Measurements from ENCODE around the gene SMARCAD1. TPM values are rescaled to one million over a fixed set of nuclear protein-coding genes. Genes with fewer than 3 reads are reported as not detected.
A peak's percentile ranks its signal among the peaks of the same experiment; 100 is the strongest.

SMARCAD1 gene
- total RNA-seq, 1 experiment from 2014 or later, result 57.1 TPM

DNA sequence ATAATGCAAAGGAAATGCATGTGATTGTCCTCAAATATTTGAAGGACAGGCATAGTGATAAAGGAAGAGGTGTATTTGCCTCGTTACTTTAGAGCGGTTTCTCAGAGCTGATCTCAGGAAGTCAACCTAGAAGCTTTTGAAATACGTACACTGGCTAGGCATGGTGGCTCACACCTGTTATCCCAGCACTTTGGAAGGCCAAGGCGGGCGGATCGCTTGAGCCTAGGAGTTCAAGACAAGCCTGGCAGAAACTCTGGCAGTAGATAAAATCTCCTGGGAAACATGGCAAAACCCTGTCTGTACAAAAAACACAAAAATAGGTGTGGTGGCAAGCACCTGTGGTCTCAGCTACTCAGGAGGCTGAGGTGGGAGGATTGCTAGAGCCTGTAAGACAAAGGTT lies 24.9 kb downstream of the SMARCAD1 start:
- peaks cover 2% of the 10 kb centered on the region for H3K79me1 ChIP-seq (ENCODE audit: insufficient read depth, low read depth, low read length, poor library complexity, severe bottlenecking)
- H2AFZ ChIP-seq (ENCODE audit: low read length), result no peak overlapping the region
- H3K27me3 Mint-ChIP-seq (ENCODE audit: low read depth), result no peaks in the 10 kb centered on the region
- H4K91ac ChIP-seq (ENCODE audit: insufficient read length, low read depth, low read length), result no peak overlapping the region
- no peak overlapping the region for H3K18ac ChIP-seq (ENCODE audit: insufficient read length, low read depth, low read length)
- no peaks in the 10 kb centered on the region for H3K9me3 ChIP-seq (ENCODE audit: control insufficient read depth, low read depth, low read length)
- no peaks in the 10 kb centered on the region for H3K4me1 ChIP-seq (ENCODE audit: insufficient read depth, low read length)
- H3K9ac ChIP-seq (ENCODE audit: extremely low read depth, insufficient read length, low read length), result no peak overlapping the region
- TF ChIP-seq, protein P1, sequence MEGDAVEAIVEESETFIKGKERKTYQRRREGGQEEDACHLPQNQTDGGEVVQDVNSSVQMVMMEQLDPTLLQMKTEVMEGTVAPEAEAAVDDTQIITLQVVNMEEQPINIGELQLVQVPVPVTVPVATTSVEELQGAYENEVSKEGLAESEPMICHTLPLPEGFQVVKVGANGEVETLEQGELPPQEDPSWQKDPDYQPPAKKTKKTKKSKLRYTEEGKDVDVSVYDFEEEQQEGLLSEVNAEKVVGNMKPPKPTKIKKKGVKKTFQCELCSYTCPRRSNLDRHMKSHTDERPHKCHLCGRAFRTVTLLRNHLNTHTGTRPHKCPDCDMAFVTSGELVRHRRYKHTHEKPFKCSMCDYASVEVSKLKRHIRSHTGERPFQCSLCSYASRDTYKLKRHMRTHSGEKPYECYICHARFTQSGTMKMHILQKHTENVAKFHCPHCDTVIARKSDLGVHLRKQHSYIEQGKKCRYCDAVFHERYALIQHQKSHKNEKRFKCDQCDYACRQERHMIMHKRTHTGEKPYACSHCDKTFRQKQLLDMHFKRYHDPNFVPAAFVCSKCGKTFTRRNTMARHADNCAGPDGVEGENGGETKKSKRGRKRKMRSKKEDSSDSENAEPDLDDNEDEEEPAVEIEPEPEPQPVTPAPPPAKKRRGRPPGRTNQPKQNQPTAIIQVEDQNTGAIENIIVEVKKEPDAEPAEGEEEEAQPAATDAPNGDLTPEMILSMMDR (conservative IDR thresholded peaks at IDR 0.05), result no peak
- H4K5ac ChIP-seq (ENCODE audit: insufficient read length, low read depth, low read length), result no peak overlapping the region
- no peak overlapping the region for H3K4me3 Mint-ChIP-seq
- no peak overlapping the region for H3K4ac ChIP-seq (ENCODE audit: low read depth, low read length)
- no peak overlapping the region for H4K8ac ChIP-seq (replicated peaks; ENCODE audit: insufficient read length, low read depth, low read length)
- H3K79me2 ChIP-seq (ENCODE audit: insufficient read depth, low read length), result no peaks in the 10 kb centered on the region
- no peaks in the 10 kb centered on the region for H3K27me3 ChIP-seq (ENCODE audit: insufficient read depth, low read length)
- H3K23me2 ChIP-seq (ENCODE audit: insufficient read length, low read depth, low read length, poor library complexity, severe bottlenecking), result no peaks in the 10 kb centered on the region
- no peak overlapping the region for H3K23ac ChIP-seq (ENCODE audit: insufficient read length, low read depth, low read length)
- WGBS (ENCODE audit: extremely low coverage, insufficient read length, low lambda C conversion rate), result no CpG with 5 or more reads among the region's 6 CpGs
- 0 out of 7 replicates have a peak overlapping the region, but pooled peaks of 1 of the 3 experiments have one; percentile 21 for H3K27ac Mint-ChIP-seq
- no peak overlapping the region for H3K27ac ChIP-seq (ENCODE audit: insufficient read length, low read depth, low read length)
- H4K20me1 ChIP-seq (ENCODE audit: control insufficient read depth, insufficient read depth, insufficient read length), result no peaks in the 10 kb centered on the region
- no peak overlapping the region for H2BK20ac ChIP-seq (ENCODE audit: low read depth, low read length, poor library complexity, severe bottlenecking)
- H2BK12ac ChIP-seq (ENCODE audit: insufficient read length, low read depth, low read length), result no peak overlapping the region
- no peak overlapping the region for H2AK5ac ChIP-seq (ENCODE audit: insufficient read length, low read length)
- H2BK5ac ChIP-seq (ENCODE audit: insufficient read length, low read length), result no peak overlapping the region
- H3K4me2 ChIP-seq (ENCODE audit: insufficient read depth, insufficient read length, low read length), result no peak overlapping the region
- H3K56ac ChIP-seq (ENCODE audit: insufficient read length, low read depth, low read length), result no peak overlapping the region
- no peak overlapping the region for H2BK15ac ChIP-seq (ENCODE audit: low read depth, low read length)
- no peak overlapping the region for H2BK120ac ChIP-seq (ENCODE audit: low read depth, low read length, poor library complexity, severe bottlenecking)
- H3K9me3 Mint-ChIP-seq, result no peaks in the 10 kb centered on the region
- DNase-seq, result no peak
- no peak overlapping the region for H3K14ac ChIP-seq (ENCODE audit: insufficient read depth, low read length)
- H3K4me1 Mint-ChIP-seq, result no peaks in the 10 kb centered on the region
- H3T11ph ChIP-seq (ENCODE audit: low read length), result no peak overlapping the region
- peaks cover 8 to 60% (median 51%) of the 10 kb centered on the region in 3 experiments; a peak in 5 of 7 replicates for H3K36me3 Mint-ChIP-seq (ENCODE audit: insufficient read depth in 1 of 3, low read depth in 3 of 3)
